GM19397 (cell line): ENCODE measurements around the gene FGB.

Experiments
- ATAC-seq: cut with Tn5 transposase; IDR thresholded peaks from one replicate; pipeline ENCODE4 v1.9.1; 2021; ENCODE audit warnings: mild to moderate bottlenecking, moderate library complexity; ENCODE audit not compliant: unreplicated experiment

FGB gene

GRCh38 chr4:154562697-154563254 lies at the start of gene FGB:
TSS of gene FGB (plus strand) at chr4:154563011. CDS start at chr4:154563019, 8 bp downstream.
- ATAC-seq: no peak

GRCh38 chr4:154516318-154517029 lies 46.3 kb upstream of the FGB start:
- no peak for ATAC-seq

GRCh38 chr4:154517591-154517990 lies 45.2 kb upstream of the FGB start:
- ATAC-seq: no peak

- ATAC-seq: no peak
Observed at GRCh38 chr4:154519214-154519613, 43.6 kb upstream of the FGB start.

- no peak for ATAC-seq
Observed at GRCh38 chr4:154521607-154522006, 41.2 kb upstream of the FGB start.

- ATAC-seq: no peak
Observed at GRCh38 chr4:154526151-154526550, 36.7 kb upstream of the FGB start.

GRCh38 chr4:154527308-154527707 lies 35.5 kb upstream of the FGB start:
- no peak for ATAC-seq

GRCh38 chr4:154528869-154529268 lies 33.9 kb upstream of the FGB start:
- ATAC-seq: no peak

GRCh38 chr4:154529728-154530519 lies 32.9 kb upstream of the FGB start:
- no peak for ATAC-seq

GRCh38 chr4:154534296-154534695 lies 28.5 kb upstream of the FGB start:
- no peak for ATAC-seq

- no peak for ATAC-seq
Observed at GRCh38 chr4:154542271-154542879, 20.4 kb upstream of the FGB start.

- no peak for ATAC-seq
Observed at GRCh38 chr4:154545689-154546088, 17.1 kb upstream of the FGB start.

GRCh38 chr4:154549894-154550790 lies 12.7 kb upstream of the FGB start, which contains the start of gene PLRG1:
TSS of gene PLRG1 (minus strand) at chr4:154550400. CDS start at chr4:154550308, 92 bp downstream.
- ATAC-seq: peak; percentile 99

- peak; percentile 42 for ATAC-seq
Observed at GRCh38 chr4:154551872-154552686, 10.7 kb upstream of the FGB start.

- ATAC-seq: peak; percentile 33
Observed at GRCh38 chr4:154559141-154559493, 3.7 kb upstream of the FGB start.

GRCh38 chr4:154559494-154560418 lies 3.1 kb upstream of the FGB start:
- ATAC-seq: peak; percentile 81

- no peak for ATAC-seq
Observed at GRCh38 chr4:154560419-154560801, 2.4 kb upstream of the FGB start.

- no peak for ATAC-seq
Observed at GRCh38 chr4:154560824-154561231, 2.0 kb upstream of the FGB start.

- no peak for ATAC-seq
Observed at GRCh38 chr4:154564311-154564710, 1.5 kb downstream of the FGB start.
